A673 (cell line): ENCODE results near the gene TRPM2. TPM values are rescaled to one million over a fixed set of nuclear protein-coding genes. Genes with fewer than 3 reads are reported as not detected.

Experiments
- BruUV-seq: library from RNA; stranded (reverse); fragments of 400-500 nt; replicated peaks from 2 replicates; lab custom pipeline; 2021; lab: Mats Ljungman, UMichigan
- CTCF ChIA-PET: fragments of 300-600 bp; sonication (Branson Sonifier 250); formaldehyde crosslinking; loops from one replicate; lab custom pipeline; 2022; ENCODE audit warnings: antibody characterized with exemption; lab: Charles Lee
- POLR2A ChIA-PET: fragments of 300-600 bp; sonication (Branson Sonifier 250); formaldehyde crosslinking; loops from one replicate; lab custom pipeline; 2022; ENCODE audit warnings: antibody characterized with exemption; ENCODE audit not compliant: low non-redundant PET; lab: Charles Lee
- DNase-seq: peaks from one replicate; pipeline ENCODE4 v3.0.0-alpha.2; 2015; ENCODE audit warnings: low spot score
- H3K27ac ChIP-seq: fragments of 200-600 bp; sonication (generic); 2 replicates; pipeline ENCODE4 v1.5.1; 2016; ENCODE audit warnings: mixed run types, low read depth, mild to moderate bottlenecking, mixed read lengths, antibody characterized with exemption, low read length; ENCODE audit not compliant: poor library complexity, severe bottlenecking
- H3K27me3 ChIP-seq: fragments of 200-600 bp; sonication (generic); replicated peaks from 2 replicates; pipeline ENCODE4 v1.6.1; 2017; ENCODE audit warnings: mixed run types, low read depth, mild to moderate bottlenecking, mixed read lengths, antibody characterized with exemption, low read length; ENCODE audit not compliant: insufficient read depth, poor library complexity
- H3K36me3 ChIP-seq: fragments of 200-600 bp; sonication (generic); 2 replicates; pipeline ENCODE4 v1.6.1; 2016; ENCODE audit warnings: mixed run types, mild to moderate bottlenecking, mixed read lengths, antibody characterized with exemption, low read length; ENCODE audit not compliant: insufficient read depth, poor library complexity, severe bottlenecking
- H3K4me1 ChIP-seq: fragments of 200-600 bp; sonication (generic); 2 replicates; pipeline ENCODE4 v1.6.1; 2017; ENCODE audit warnings: mixed run types, mild to moderate bottlenecking, mixed read lengths, antibody characterized with exemption, low read length; ENCODE audit not compliant: insufficient read depth, poor library complexity, severe bottlenecking
- H3K4me3 ChIP-seq: fragments of 200-600 bp; sonication (generic); 2 replicates; pipeline ENCODE4 v1.5.1; 2016; ENCODE audit warnings: low read depth, mixed run types, mild to moderate bottlenecking, mixed read lengths, low read length; ENCODE audit not compliant: poor library complexity, severe bottlenecking
- H3K9me3 ChIP-seq: fragments of 200-600 bp; sonication (generic); 2 replicates; pipeline ENCODE4 v1.6.1; 2016; ENCODE audit warnings: mixed run types, low read depth, mild to moderate bottlenecking, mixed read lengths, antibody characterized with exemption, low read length; ENCODE audit not compliant: poor library complexity, severe bottlenecking
- CTCF ChIP-seq: fragments of 300-800, 200-600 bp; sonication (generic); conservative IDR thresholded peaks from 2 replicates; pipeline ENCODE4 v1.5.1; 2017; ENCODE audit warnings: low read depth, mild to moderate bottlenecking, antibody characterized with exemption, low read length, moderate library complexity, mixed read lengths
- EZH2 ChIP-seq: fragments of 200-600 bp; sonication (generic); IDR thresholded peaks from 2 replicates; pipeline ENCODE4 v1.6.1; 2017; ENCODE audit warnings: borderline replicate concordance, low read depth, mild to moderate bottlenecking, mixed read lengths, antibody characterized with exemption, low read length; ENCODE audit not compliant: poor library complexity, severe bottlenecking
- intact Hi-C: fragments of 100-400 bp; cut with micrococcal nuclease; formaldehyde crosslinking; loops from one replicate; pipeline ENCODE4 v1.10.0; 2022; ENCODE audit not compliant: unreplicated experiment
- total RNA-seq: library from RNA; stranded (reverse); gene quantifications from 2 replicates; pipeline ENCODE4 v1.2.3, GENCODE V29; 2021

Gene TRPM2
- total RNA-seq, 1 experiment from 2014 or later: 0.21 TPM

GRCh38 chr21:44316277-44316900 lies 37.0 kb upstream of the TRPM2 start:
- no peak for DNase-seq
- H3K4me3 ChIP-seq: no peak overlapping the region
- H3K27me3 ChIP-seq: no peaks in the 10 kb centered on the region
- ChIA-PET POLR2A (no interaction called here), CTCF (no interaction called here)
- H3K36me3 ChIP-seq: peaks cover 7% of the 10 kb centered on the region
- no peaks in the 10 kb centered on the region for H3K4me1 ChIP-seq
- TF ChIP-seq EZH2: no peak
- TF ChIP-seq CTCF: no peak
- H3K27ac ChIP-seq: no peak overlapping the region
- intact Hi-C loops: no loop called here
- BruUV-seq: no TSS peak
- no peaks in the 10 kb centered on the region for H3K9me3 ChIP-seq

GRCh38 chr21:44317241-44317782 lies 36.1 kb upstream of the TRPM2 start:
- Histone ChIP-seq H3K27ac (no peak overlapping the region), H3K9me3 (no peaks in the 10 kb centered on the region), H3K27me3 (no peaks in the 10 kb centered on the region), H3K4me1 (no peaks in the 10 kb centered on the region), H3K4me3 (no peak overlapping the region), H3K36me3 (peaks cover 14% of the 10 kb centered on the region)
- intact Hi-C loops: no loop called here
- ChIA-PET POLR2A (no interaction called here), CTCF (no interaction called here)
- BruUV-seq: no TSS peak
- TF ChIP-seq CTCF: no peak
- no peak for TF ChIP-seq EZH2
- no peak for DNase-seq

- H3K36me3 ChIP-seq: peaks cover 12% of the 10 kb centered on the region
- BruUV-seq: no TSS peak
- intact Hi-C loops: no loop called here
- H3K27ac ChIP-seq: no peak overlapping the region
- no peaks in the 10 kb centered on the region for H3K27me3 ChIP-seq
- H3K4me1 ChIP-seq: no peaks in the 10 kb centered on the region
- no peak for DNase-seq
- POLR2A ChIA-PET: no interaction called here
- TF ChIP-seq CTCF: no peak
- no peak for TF ChIP-seq EZH2
- CTCF ChIA-PET: no interaction called here
- no peak overlapping the region for H3K4me3 ChIP-seq
- no peaks in the 10 kb centered on the region for H3K9me3 ChIP-seq
These were observed 35.5 kb upstream of the TRPM2 start for GRCh38 chr21:44317871-44318270.
